Uterus (tissue), 2 donors: ENCODE data around the gene EVA1C.

Experiments
- POLR2A ChIP-seq, 2 donors: fragments of 450-650 bp; IDR thresholded peaks; one replicate each; pipeline ENCODE4 v1.6.1; 2016; ENCODE audit warnings: antibody characterized with exemption in 2 of 2, mild to moderate bottlenecking in 1 of 2, moderate library complexity in 1 of 2
- TF ChIP-seq, protein P1 (sequence below), 4 experiments: fragments of 200-600 bp in 2 of 4; fragments of 450-650 bp in 2 of 4; sonication (generic) in 2 of 4; IDR thresholded peaks; one replicate each; pipeline ENCODE4 v1.5.1; 2016 to 2019; ENCODE audit warnings: antibody characterized with exemption in 4 of 4, mild to moderate bottlenecking in 2 of 4, moderate library complexity in 1 of 4

DNA sequence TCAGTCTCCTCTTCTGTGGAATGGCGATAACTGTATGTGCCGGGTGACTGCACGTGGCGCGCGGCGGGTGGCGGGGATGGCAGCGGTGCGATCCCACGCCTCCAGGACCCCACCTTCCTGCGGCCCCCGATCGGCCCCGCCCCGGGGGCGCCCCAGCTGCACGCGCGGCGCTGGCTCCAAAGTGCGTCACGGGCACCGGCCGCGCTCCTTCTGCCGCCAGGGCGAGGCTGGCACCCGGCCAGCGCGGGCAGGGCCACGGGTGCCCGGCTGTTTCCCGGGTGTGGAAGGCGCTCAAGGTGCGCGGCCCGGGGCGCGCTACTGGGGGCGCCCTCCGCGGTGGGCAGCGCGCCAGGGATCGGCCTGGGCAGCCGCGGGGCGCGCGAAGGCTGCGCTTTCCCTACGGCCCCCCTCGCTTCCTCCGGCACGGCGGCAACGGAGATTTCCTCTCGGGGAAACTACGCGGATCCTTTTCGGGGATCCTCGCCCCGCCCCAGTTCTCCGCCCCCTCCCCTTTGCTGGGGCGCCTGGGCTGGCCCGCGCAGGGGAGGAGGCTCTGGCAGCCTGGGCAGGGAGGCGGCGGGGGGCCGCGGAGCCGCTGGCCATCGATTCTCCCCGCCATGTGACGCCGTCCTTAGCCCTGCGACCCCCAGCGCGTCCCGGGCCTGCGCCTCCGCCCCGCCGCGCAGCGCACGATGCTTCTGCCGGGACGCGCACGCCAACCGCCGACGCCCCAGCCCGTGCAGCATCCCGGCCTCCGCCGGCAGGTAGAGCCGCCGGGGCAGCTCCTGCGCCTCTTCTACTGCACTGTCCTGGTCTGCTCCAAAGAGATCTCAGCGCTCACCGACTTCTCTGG, at the start of gene EVA1C:
- TF ChIP-seq, protein P1, sequence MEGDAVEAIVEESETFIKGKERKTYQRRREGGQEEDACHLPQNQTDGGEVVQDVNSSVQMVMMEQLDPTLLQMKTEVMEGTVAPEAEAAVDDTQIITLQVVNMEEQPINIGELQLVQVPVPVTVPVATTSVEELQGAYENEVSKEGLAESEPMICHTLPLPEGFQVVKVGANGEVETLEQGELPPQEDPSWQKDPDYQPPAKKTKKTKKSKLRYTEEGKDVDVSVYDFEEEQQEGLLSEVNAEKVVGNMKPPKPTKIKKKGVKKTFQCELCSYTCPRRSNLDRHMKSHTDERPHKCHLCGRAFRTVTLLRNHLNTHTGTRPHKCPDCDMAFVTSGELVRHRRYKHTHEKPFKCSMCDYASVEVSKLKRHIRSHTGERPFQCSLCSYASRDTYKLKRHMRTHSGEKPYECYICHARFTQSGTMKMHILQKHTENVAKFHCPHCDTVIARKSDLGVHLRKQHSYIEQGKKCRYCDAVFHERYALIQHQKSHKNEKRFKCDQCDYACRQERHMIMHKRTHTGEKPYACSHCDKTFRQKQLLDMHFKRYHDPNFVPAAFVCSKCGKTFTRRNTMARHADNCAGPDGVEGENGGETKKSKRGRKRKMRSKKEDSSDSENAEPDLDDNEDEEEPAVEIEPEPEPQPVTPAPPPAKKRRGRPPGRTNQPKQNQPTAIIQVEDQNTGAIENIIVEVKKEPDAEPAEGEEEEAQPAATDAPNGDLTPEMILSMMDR (IDR thresholded peaks at IDR 0.05) = peak in 3 of 4 experiments; percentile 22 to 52 (median 46)
- peak; percentile 56 to 76 for TF ChIP-seq POLR2A (IDR thresholded peaks at IDR 0.05)
